ENCODE results near the gene PKMYT1. TPM values are rescaled to one million over a fixed set of nuclear protein-coding genes. Genes with fewer than 3 reads are reported as not detected.

PKMYT1 gene
- total RNA-seq, 2 experiments from 2014 or later, result 0.47 to 0.60 TPM

DNA sequence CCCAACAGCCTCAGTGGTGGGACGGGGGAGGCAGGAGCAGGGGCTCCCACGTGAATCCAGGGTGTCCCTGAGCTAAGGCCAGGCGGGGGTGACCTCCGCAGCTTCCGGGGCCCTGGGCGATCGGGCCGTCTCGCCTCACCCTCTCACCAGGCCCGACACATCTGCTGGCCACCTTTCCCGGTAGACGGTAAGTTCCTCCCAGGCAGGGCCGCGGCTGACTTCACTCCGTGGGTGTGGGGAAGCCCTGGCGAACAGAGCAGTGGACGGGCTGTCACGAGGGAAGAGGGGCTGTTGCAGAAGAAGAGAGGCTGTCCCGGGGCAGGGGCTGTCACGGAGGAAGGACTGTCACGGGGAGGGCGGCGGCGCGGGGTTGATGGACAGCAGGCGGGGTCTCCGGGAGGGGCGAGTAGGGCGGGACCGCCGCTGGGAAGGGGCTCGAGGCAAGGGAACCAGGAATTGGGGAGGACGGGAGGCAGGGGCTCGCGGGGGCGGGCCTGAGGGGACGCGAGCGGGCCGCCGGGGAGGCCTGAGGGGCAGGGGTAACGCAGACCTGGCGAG is 498 bp downstream of the PKMYT1 start:
- CTCF ChIA-PET, result interaction anchor here (1.7 kb wide), 1 partner anchor 48 kb away, joined by 4 read pairs; no protein-coding TSS in a partner anchor
- H3K9me3 Mint-ChIP-seq, result no peaks in the 10 kb centered on the region
- ATAC-seq (ENCODE audit: poor library complexity) (no peak), DNase-seq (peak in 2 of 14 experiments; percentile 26 to 47)
- no peaks in the 10 kb centered on the region for H3K4me1 Mint-ChIP-seq (ENCODE audit: low read depth)
- Histone ChIP-seq H3K4me3 (ENCODE audit: low read length) (peak overlapping the region; percentile 93), H3K36me3 (ENCODE audit: insufficient read depth, low read length) (no peaks in the 10 kb centered on the region), H3K27ac (ENCODE audit: low read depth in 1 of 2, low read length in 2 of 2) (no peak overlapping the region), H3K4me1 (ENCODE audit: insufficient read depth, low read length) (peaks cover 29% of the 10 kb centered on the region), H3K27me3 (ENCODE audit: control insufficient read depth in 1 of 2, insufficient read depth in 2 of 2, low read length in 2 of 2) (peaks cover 0 to 3% of the 10 kb centered on the region in 2 experiments), H3K9me3 (ENCODE audit: control insufficient read depth in 1 of 2, insufficient read depth in 1 of 2, low read length in 2 of 2) (peaks cover 0 to 7% of the 10 kb centered on the region in 2 experiments)
- H3K4me3 Mint-ChIP-seq, result peak overlapping the region; percentile 82
- TF ChIP-seq, protein P1, sequence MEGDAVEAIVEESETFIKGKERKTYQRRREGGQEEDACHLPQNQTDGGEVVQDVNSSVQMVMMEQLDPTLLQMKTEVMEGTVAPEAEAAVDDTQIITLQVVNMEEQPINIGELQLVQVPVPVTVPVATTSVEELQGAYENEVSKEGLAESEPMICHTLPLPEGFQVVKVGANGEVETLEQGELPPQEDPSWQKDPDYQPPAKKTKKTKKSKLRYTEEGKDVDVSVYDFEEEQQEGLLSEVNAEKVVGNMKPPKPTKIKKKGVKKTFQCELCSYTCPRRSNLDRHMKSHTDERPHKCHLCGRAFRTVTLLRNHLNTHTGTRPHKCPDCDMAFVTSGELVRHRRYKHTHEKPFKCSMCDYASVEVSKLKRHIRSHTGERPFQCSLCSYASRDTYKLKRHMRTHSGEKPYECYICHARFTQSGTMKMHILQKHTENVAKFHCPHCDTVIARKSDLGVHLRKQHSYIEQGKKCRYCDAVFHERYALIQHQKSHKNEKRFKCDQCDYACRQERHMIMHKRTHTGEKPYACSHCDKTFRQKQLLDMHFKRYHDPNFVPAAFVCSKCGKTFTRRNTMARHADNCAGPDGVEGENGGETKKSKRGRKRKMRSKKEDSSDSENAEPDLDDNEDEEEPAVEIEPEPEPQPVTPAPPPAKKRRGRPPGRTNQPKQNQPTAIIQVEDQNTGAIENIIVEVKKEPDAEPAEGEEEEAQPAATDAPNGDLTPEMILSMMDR (IDR thresholded peaks at IDR 0.05), result no peak
- H3K27ac Mint-ChIP-seq, result no peak overlapping the region
- intact Hi-C loops (cut with DNase I, micrococcal nuclease), result loop anchor here in 1 of 2 experiments (1.0 to 5.0 kb wide), 4 partner anchors 10 to 102 kb away; partner anchors contain the start of genes FLYWCH1 and PAQR4
- no peaks in the 10 kb centered on the region for H3K27me3 Mint-ChIP-seq
- H3K36me3 Mint-ChIP-seq (ENCODE audit: low read depth), result no peaks in the 10 kb centered on the region
- POLR2A ChIA-PET, result interaction anchor here (0.6 to 2.1 kb wide), 6 partner anchors 11 to 52 kb away, joined by 3 to 22 read pairs (median 5); partner anchors contain the start of genes KREMEN2 and PAQR4

DNA sequence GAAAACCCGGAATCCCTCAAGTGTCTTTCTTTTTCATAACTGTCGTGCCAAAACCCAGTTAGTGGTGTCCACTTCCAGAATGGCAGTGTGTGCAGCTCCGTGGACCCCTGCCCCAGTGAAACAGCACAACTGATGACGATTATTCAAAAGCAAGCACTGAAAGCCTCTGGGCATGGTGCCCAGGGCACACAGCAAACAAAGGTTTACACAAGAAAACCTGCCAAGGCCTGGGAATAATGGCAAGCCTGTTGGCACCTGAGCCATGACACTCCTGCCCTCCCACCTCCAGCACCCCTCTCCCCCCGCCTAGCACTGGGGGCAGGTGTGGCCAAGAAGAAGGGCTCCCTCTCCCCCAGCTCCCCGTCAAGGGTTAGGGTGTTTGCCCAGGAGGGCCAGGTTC is 2.8 kb downstream of the PKMYT1 start:
- no peak overlapping the region for H3K4me3 Mint-ChIP-seq
- Histone ChIP-seq H3K4me1 (ENCODE audit: insufficient read depth, low read length) (peaks cover 21% of the 10 kb centered on the region), H3K27me3 (ENCODE audit: control insufficient read depth in 1 of 2, insufficient read depth in 2 of 2, low read length in 2 of 2) (peaks cover 0 to 3% of the 10 kb centered on the region in 2 experiments), H3K36me3 (ENCODE audit: insufficient read depth, low read length) (no peaks in the 10 kb centered on the region), H3K9me3 (ENCODE audit: control insufficient read depth in 1 of 2, insufficient read depth in 1 of 2, low read length in 2 of 2) (peaks cover 0 to 7% of the 10 kb centered on the region in 2 experiments), H3K4me3 (ENCODE audit: low read length) (no peak overlapping the region), H3K27ac (ENCODE audit: low read depth in 1 of 2, low read length in 2 of 2) (no peak overlapping the region)
- no peak overlapping the region for H3K27ac Mint-ChIP-seq
- DNase-seq (no peak), ATAC-seq (ENCODE audit: poor library complexity) (no peak)
- TF ChIP-seq, protein P1 (IDR thresholded peaks at IDR 0.05), result no peak
- no peaks in the 10 kb centered on the region for H3K4me1 Mint-ChIP-seq (ENCODE audit: low read depth)
- H3K27me3 Mint-ChIP-seq, result no peaks in the 10 kb centered on the region
- ChIA-PET CTCF (no interaction called here), POLR2A (no interaction called here)
- no peaks in the 10 kb centered on the region for H3K9me3 Mint-ChIP-seq
- intact Hi-C loops (cut with DNase I, micrococcal nuclease), result no loop called here
- no peaks in the 10 kb centered on the region for H3K36me3 Mint-ChIP-seq (ENCODE audit: low read depth)

DNA sequence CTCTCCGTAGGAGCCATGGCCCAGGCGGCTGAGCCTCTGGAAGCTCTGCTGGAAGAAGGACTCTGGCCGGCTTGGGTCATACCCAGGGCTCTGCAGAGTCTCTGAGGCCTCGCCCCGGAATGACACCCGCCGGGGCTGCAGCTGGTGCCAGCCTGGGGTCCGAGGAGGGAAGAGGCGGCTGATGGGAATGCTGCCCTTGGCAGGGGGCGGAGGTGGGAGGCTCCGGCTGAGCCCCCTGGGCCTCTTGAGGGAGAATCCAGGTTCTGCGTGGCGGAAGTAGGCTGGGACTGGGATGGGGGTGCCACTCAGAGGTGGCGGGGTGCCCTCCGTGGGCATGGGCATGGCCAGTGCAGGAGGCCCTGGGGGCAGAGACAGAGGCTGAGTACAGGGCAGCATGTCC is 3.6 kb downstream of the PKMYT1 start:
- CTCF ChIA-PET, result no interaction called here
- no peak overlapping the region for H3K4me3 Mint-ChIP-seq
- ATAC-seq (ENCODE audit: poor library complexity), result no peak
- POLR2A ChIA-PET, result no interaction called here
- H3K27ac Mint-ChIP-seq, result no peak overlapping the region
- intact Hi-C loops (cut with DNase I, micrococcal nuclease), result no loop called here
- H3K4me1 ChIP-seq (ENCODE audit: insufficient read depth, low read length), result peaks cover 20% of the 10 kb centered on the region
- no peaks in the 10 kb centered on the region for H3K9me3 Mint-ChIP-seq
- no peak overlapping the region for H3K27ac ChIP-seq (ENCODE audit: low read depth in 1 of 2, low read length in 2 of 2)
- H3K27me3 ChIP-seq (ENCODE audit: control insufficient read depth in 1 of 2, insufficient read depth in 2 of 2, low read length in 2 of 2), result peaks cover 0 to 3% of the 10 kb centered on the region in 2 experiments
- H3K9me3 ChIP-seq (ENCODE audit: control insufficient read depth in 1 of 2, insufficient read depth in 1 of 2, low read length in 2 of 2), result peaks cover 0 to 7% of the 10 kb centered on the region in 2 experiments
- no peaks in the 10 kb centered on the region for H3K4me1 Mint-ChIP-seq (ENCODE audit: low read depth)
- no peaks in the 10 kb centered on the region for H3K27me3 Mint-ChIP-seq
- H3K36me3 Mint-ChIP-seq (ENCODE audit: low read depth), result no peaks in the 10 kb centered on the region
- no peak overlapping the region for H3K4me3 ChIP-seq (ENCODE audit: low read length)
- DNase-seq, result no peak
- TF ChIP-seq, protein P1 (IDR thresholded peaks at IDR 0.05), result no peak
- H3K36me3 ChIP-seq (ENCODE audit: insufficient read depth, low read length), result no peaks in the 10 kb centered on the region
